GM13976 (cell line): ENCODE data around the gene EMC8.
A peak's percentile ranks its signal among the peaks of the same experiment; 100 is the strongest.

Source experiments
- DNase-seq: peaks from one replicate; pipeline ENCODE4 v3.0.0; 2012; ENCODE audit warnings: low spot score
- CTCF ChIP-seq: IDR thresholded peaks from 2 replicates; pipeline ENCODE4 v1.5.1; 2012; ENCODE audit warnings: borderline replicate concordance, mild to moderate bottlenecking; ENCODE audit not compliant: insufficient read depth; ENCODE audit errors: extremely low read depth, missing control alignments, control extremely low read depth
- in situ Hi-C: fragments of 300-500 bp; cut with MboI; formaldehyde crosslinking; loops from one replicate; pipeline ENCODE4 v1.12.0; 2022; ENCODE audit warnings: low sequenced_read_pairs, mixed read lengths, inconsistent platforms; ENCODE audit not compliant: unreplicated experiment

EMC8 gene

DNA sequence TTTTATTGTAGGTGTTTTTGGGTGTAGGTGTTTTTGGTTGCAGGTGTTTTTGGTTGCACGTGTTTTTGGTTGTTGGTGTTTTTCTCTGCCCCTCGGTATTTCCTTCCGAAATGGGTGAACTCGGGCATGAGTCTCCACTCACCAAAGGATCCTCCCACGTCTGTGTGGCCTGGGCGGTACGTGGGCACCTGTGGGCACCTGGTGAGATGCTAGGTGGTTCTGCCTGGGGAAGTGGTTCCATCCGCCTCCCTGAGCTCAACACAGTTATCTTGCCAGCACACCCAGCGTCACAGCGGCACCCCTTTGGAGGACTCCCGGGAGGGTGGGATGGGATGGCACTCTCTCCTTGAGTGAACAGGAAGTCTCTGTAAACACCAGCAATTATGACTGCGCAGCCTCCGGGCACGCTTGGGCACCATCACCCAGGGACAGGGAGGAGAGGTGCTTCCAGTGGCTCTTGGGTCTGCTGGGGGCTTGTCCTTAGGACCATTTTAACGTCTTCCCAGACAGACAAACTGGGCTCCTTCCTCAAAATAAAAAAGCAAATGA is 29.9 kb upstream of the EMC8 start:
- in situ Hi-C loops, result loop anchor here (10.0 kb wide), 1 partner anchor 156 kb away; no protein-coding TSS in a partner anchor
- no peak for TF ChIP-seq CTCF
- no peak for DNase-seq

- no peak for TF ChIP-seq CTCF
- DNase-seq, result no peak
- in situ Hi-C loops, result loop anchor here (10.0 kb wide), 1 partner anchor 157 kb away; no protein-coding TSS in a partner anchor
Observed at GRCh38 chr16:85828166-85828565, 28.8 kb upstream of the EMC8 start.

- in situ Hi-C loops, result loop anchor here (10.0 kb wide), 1 partner anchor 158 kb away; no protein-coding TSS in a partner anchor
- no peak for TF ChIP-seq CTCF
- DNase-seq, result no peak
Observed at GRCh38 chr16:85826686-85827247, 27.4 kb upstream of the EMC8 start.

DNA sequence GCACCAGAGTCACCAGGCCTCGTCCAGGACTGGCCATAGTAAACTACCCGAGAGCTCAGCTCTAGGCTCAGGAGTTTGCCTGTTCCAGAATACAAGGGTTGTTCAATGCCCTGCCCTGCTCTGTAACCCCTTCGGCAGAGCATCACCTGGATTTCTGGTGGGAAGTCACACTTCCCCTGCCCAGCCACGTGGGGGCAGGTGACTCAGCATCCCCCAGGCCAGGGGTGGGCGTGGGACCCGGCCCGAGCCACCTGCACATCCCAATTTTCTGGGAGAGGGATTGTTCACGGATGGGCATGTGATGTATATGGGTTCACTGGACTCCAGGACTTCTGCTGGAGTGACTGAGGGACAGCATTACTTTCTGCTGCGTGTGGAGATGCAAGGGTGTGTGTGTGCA is 26.0 kb upstream of the EMC8 start:
- no peak for DNase-seq
- in situ Hi-C loops, result loop anchor here (10.0 kb wide), 1 partner anchor 159 kb away; no protein-coding TSS in a partner anchor
- peak; percentile 15 for TF ChIP-seq CTCF

- DNase-seq, result peak; percentile 48
- in situ Hi-C loops, result loop anchor here (5.0 to 25.0 kb wide), 4 partner anchors 68 to 688 kb away; partner anchors contain the start of gene FOXF1
- no peak for TF ChIP-seq CTCF
Observed at GRCh38 chr16:85824161-85825135, 25.1 kb upstream of the EMC8 start.

- in situ Hi-C loops, result loop anchor here (5.0 to 25.0 kb wide), 4 partner anchors 69 to 689 kb away; partner anchors contain the start of gene FOXF1
- no peak for TF ChIP-seq CTCF
- no peak for DNase-seq
Observed at GRCh38 chr16:85823328-85823920, 24.1 kb upstream of the EMC8 start.
